ENCODE data around the gene PGM5.

PGM5 gene

GRCh38 chr9:68454579-68455334, 98.3 kb downstream of the PGM5 start:
- H3K27me3 ChIP-seq (ENCODE audit: insufficient read depth, low read depth, severe bottlenecking) = peaks cover 41% of the 10 kb centered on the region
- DNase-seq = no peak
- TF ChIP-seq CTCF (IDR thresholded peaks at IDR 0.05; ENCODE audit: low read depth, low read length) = no peak
- no peaks in the 10 kb centered on the region for H3K36me3 ChIP-seq
- H3K27ac ChIP-seq = no peak overlapping the region
- H3K9me3 ChIP-seq (ENCODE audit: severe bottlenecking) = no peaks in the 10 kb centered on the region
- H3K4me3 ChIP-seq (ENCODE audit: low read depth, low read length) = no peak overlapping the region

DNA sequence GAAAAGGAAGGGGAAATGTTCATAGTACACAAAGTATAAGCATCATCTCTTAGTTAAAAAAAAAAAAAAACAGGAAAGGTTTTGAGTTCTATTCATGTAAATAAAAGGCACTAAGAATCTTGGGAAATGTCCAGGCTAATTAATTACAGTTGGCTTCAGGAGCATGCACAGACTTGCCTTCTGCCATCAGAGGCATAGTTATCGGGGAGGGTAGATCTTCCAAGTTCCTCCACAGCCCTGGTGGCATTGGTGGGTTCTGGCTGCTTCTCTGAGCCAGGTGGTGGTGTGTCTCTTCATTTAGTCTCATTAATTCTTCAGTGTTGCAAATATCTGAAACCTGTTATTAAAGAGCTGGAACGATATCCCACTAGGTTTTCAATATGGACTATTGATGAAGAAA, 99.0 kb downstream of the PGM5 start:
- Histone ChIP-seq H3K9me3 (ENCODE audit: severe bottlenecking) (no peaks in the 10 kb centered on the region), H3K27ac (no peak overlapping the region), H3K36me3 (no peaks in the 10 kb centered on the region), H3K27me3 (ENCODE audit: insufficient read depth, low read depth, severe bottlenecking) (peaks cover 39% of the 10 kb centered on the region), H3K4me3 (ENCODE audit: low read depth, low read length) (no peak overlapping the region)
- no peak for DNase-seq
- no peak for TF ChIP-seq CTCF (IDR thresholded peaks at IDR 0.05; ENCODE audit: low read depth, low read length)

- Histone ChIP-seq H3K27me3 (ENCODE audit: insufficient read depth, low read depth, severe bottlenecking) (peaks cover 43% of the 10 kb centered on the region), H3K36me3 (no peaks in the 10 kb centered on the region), H3K9me3 (ENCODE audit: severe bottlenecking) (no peaks in the 10 kb centered on the region), H3K4me3 (ENCODE audit: low read depth, low read length) (no peak overlapping the region), H3K27ac (no peak overlapping the region)
- no peak for DNase-seq
- no peak for TF ChIP-seq CTCF (IDR thresholded peaks at IDR 0.05; ENCODE audit: low read depth, low read length)
Measured at GRCh38 chr9:68457803-68458202, 101.4 kb downstream of the PGM5 start.

DNA sequence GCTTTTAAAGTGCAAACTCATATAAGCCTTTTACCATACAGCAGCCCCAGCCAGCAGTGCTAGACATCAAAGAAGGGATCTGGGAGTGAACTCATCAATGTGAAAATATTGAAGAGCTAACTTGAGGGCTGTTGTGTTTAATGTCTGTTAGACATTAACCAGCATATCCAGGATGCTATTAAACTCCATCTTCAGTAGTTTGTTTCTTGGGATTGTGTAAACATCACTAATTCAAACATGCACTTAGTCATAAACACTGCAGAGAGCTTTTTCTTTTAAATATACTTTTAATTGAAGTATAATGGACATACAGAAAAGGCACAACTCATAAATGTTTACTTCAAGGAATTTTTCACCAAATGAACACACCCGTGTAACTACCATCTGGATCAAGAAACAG, 102.5 kb downstream of the PGM5 start:
- Histone ChIP-seq H3K9me3 (ENCODE audit: severe bottlenecking) (no peaks in the 10 kb centered on the region), H3K27ac (no peak overlapping the region), H3K36me3 (no peaks in the 10 kb centered on the region), H3K27me3 (ENCODE audit: insufficient read depth, low read depth, severe bottlenecking) (peaks cover 47% of the 10 kb centered on the region), H3K4me3 (ENCODE audit: low read depth, low read length) (no peak overlapping the region)
- no peak for DNase-seq
- no peak for TF ChIP-seq CTCF (IDR thresholded peaks at IDR 0.05; ENCODE audit: low read depth, low read length)

GRCh38 chr9:68462105-68462775, 105.8 kb downstream of the PGM5 start:
- Histone ChIP-seq H3K9me3 (ENCODE audit: severe bottlenecking) (no peaks in the 10 kb centered on the region), H3K27me3 (ENCODE audit: insufficient read depth, low read depth, severe bottlenecking) (peaks cover 74% of the 10 kb centered on the region), H3K4me3 (ENCODE audit: low read depth, low read length) (no peak overlapping the region), H3K27ac (no peak overlapping the region), H3K36me3 (no peaks in the 10 kb centered on the region)
- no peak for TF ChIP-seq CTCF (IDR thresholded peaks at IDR 0.05; ENCODE audit: low read depth, low read length)
- no peak for DNase-seq
